GM21360 (cell line): Measurements from ENCODE around the gene CELA2A.
"Not testable (repeated sequence)": the region's sequence is repeated elsewhere in the genome, so short reads cannot be mapped to it uniquely, and the experiment has no call there.

Experiments
- ATAC-seq: cut with Tn5 transposase; IDR thresholded peaks from one replicate; pipeline ENCODE4 v1.9.1; 2021; ENCODE audit warnings: mild to moderate bottlenecking, moderate library complexity; ENCODE audit not compliant: unreplicated experiment

CELA2A gene

DNA sequence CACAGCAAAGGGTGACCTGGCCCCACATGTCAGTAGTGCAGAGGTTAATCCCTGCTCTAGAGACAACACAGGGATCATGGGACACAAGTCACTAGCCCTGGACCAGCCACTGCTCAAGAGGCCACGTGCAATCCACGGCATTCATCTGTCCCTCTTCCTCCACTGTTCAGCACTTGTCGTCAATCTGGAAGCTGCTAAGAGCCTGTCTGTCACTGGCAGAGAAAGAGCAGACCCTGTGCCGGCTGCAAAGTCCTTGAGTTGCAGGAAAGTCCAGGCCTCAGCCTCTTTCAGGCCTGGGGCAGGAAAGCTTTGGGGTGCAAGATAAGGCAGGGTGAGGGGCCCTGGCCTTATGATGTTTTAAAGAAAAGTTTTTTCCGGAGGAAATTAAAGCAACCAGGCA is 36.1 kb downstream of the CELA2A start:
- no peak for ATAC-seq

DNA sequence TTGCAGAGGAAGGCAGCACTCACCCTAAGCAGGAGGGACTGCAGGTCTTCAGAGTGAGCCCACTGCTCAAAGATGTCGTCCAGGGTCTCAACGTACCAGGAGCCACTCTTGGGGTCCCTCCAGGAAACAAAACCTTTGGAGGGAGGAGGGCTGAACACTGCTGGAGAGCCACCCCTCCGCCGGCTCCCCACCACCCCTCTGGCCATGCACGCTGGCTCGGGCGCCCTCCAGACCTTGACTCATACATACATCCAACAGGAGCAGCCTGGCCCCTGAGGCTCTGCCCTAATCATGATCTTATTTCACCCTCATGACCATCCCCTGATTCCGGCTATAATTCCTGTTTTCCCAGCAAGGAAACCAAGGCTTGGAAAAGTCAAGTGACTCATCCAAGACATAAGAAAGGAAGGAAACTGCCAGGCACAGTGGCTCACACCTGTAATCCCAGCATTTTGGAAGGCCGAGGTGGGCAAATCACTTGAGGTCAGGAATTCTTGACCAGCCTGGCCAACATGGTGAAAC is 37.4 kb downstream of the CELA2A start:
- ATAC-seq = no peak

DNA sequence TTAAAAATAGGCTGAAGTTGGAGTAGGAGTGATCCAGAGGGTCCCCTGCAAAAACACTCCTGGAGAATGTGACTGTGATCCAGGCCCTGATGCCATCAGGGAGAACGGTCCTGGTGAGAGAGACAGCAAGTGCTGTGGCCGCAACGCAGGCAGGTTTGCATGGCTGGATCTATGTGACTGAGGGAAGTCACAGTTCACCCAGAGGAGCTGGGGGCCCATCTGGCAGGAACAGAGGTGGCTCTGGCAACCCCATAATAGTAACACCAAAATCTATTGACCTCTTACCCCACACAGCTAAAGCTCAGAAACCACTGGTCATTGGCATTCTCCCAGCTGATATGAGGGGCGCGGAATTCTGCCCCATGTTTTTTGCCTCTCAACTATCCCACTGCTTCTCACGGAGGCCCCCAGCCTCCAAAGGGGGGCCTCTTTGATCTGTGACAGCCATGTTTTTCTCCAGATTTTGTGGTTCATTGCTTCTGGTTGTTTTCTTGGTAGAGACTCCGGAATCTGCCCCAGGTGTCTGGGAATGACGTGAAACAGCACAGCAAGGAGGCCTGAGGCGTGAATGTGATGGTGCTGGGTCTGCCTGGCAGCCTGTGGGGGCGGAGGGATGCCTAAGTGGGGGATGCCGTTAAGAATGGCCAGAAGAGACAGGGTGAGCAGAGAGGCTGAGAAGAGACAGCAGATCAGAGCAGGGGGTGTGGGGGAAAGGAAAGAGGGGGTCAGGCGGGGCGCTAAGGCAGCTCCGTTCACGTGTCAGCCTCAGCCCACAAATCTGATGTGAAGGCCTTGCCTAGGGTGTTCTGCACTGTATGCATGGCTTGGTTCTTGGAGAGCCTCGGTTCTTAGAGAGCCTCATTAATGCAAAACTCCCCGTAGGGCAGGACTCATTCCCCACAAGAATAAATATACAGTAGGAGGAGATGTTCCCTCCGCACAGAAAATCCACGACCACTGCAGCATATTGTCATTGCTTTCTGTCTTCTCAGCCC is 43.9 kb downstream of the CELA2A start:
- no peak for ATAC-seq

DNA sequence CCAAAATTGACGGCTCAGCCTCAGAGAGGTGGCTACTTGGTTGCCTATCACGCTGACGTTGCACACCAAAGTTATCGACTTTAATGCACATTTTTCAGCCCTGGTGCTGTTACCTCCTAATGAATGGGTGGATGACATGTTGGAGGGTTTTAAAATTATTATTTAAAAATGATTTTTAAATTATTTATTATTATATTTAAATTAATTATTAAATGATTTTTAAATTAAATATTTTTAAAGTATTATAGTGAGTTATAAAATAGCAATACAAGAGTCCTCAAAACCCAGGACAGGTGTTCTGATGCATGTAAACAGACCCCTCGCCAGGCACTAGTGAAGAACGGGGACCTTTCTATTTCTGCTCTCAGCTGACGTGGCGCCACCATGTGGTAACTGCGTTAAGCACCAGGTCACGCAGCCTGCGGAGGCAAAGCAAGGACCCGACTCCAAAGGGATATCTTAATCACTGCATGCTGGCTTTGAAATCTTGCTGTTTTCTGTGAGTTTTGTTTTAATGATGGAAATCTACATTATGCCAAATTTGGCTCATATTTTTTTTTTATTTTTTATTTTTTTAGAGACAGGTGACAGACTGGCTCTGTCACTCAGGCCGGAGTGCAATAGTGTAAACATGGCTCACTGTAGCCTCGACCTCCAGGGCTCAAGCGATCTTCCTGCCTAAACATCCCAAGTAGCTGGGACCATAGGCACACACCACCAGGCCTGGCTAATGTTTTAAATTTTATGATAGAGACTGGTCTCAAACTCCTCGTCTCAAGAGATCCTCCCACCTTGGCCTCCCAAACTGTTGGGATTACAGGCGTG is 44.9 kb downstream of the CELA2A start:
- ATAC-seq = no peak

DNA sequence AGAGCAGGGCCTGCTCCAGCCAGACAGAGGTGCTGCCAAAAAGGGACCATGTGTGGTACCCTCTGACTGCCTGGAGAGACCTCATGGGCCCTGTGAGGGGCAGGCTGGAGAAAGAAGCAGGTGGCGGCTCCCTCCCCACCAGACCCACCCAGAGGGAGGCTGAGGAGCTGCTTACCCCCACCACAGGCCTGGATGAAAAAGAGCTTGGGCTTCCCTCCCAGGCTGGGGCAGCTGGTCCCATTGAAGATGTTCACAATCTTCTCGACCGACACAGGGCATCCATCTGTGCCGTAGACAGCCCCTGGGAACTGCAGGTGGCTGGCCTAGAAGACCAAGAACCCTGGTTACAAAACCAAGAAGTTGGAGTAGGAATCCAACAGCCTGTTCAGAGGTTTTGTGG is 47.9 kb downstream of the CELA2A start:
- ATAC-seq = no peak

DNA sequence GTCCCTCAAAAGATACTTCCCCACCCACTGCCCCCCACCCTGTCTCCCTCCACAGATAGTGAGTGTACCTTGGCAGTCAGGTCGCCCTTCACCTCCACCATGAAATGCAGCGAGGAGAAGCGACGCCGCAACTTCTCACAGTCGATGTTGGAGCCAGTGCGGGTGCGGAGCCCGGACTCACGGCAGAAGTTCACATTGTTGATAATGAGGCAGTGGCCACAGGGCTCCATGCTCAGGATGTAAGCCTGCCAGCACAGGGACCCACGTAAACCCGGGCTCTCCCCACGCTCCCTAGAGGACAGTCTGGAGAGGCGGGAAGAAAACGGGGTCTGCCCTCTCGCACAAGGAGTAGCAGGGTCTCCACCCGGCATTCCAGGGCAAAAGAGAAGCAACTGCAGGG is 50.3 kb downstream of the CELA2A start:
- ATAC-seq = no peak

DNA sequence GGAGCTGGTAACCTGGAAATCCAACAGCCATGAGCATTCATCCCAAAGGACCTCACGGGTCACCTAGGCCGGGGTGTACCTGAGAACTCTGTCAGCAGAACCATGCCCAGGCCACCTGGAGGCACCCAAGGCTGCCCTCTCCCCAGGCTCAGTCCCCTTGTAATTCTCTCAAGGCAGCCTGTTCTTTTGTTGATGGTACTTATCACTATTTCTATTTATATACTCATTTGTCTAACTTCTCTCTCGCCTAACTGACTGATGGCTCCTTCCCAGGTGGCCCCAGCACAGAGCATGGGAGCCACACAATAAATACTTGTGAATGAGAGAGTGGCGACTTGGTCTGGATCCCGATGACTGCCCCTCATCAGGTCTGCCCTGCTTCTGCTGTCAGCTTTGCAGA is 50.7 kb downstream of the CELA2A start:
- ATAC-seq = no peak

DNA sequence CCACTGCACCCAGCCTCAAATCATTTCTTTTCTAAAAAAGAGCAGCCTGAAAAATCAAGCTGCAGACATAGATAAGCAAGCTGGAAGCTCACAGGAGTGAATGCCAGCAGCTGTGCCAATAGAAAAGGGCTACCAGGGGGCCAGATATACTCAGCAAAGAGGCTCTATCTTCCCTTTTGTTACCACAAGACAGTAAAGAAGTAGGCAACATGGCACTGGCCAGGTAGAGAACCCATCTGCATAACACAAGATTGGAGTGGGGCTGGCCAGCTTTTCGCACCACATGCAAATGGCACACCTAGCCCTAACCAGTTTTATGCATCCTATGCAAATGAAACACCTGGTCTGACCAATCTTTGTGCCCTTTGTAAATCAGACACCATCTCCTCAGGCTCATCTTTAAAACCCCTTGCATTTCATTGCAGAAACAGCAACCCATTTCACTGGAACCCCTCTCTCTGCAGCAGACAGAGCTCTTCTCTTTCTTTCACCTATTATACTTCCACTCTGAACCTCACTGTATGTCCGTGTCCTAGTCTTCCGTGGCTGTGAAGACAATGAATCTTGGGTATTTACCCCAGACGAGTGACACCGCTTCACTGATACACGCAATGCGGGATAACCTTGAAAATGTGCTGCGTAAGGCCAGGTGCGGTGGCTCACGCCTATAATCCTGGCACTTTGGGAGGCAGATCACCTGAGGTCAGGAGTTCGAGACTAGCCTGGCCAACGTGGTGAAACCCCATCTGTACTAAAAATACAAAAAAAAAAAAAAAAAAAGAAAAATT is 52.4 kb downstream of the CELA2A start:
- ATAC-seq = no peak

DNA sequence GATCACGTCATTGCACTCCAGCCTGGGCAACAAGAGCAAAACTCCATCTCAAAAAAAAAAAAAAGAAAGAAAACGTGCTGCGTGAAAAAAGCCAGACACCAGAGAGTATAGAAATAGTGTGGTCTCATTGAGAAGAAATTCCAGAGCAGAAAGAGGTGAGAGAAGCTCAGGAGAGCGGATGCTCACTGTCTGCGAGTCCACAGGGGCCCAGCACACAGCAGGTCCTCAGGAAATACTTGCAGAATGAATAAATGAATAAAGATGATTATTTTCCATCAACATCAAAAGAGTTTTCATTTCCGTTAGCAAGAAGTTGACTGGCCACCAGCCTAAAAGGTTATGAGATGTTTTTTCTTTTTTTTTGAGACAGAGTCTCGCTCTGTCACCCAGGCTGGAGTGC is 53.1 kb downstream of the CELA2A start:
- ATAC-seq = no peak

DNA sequence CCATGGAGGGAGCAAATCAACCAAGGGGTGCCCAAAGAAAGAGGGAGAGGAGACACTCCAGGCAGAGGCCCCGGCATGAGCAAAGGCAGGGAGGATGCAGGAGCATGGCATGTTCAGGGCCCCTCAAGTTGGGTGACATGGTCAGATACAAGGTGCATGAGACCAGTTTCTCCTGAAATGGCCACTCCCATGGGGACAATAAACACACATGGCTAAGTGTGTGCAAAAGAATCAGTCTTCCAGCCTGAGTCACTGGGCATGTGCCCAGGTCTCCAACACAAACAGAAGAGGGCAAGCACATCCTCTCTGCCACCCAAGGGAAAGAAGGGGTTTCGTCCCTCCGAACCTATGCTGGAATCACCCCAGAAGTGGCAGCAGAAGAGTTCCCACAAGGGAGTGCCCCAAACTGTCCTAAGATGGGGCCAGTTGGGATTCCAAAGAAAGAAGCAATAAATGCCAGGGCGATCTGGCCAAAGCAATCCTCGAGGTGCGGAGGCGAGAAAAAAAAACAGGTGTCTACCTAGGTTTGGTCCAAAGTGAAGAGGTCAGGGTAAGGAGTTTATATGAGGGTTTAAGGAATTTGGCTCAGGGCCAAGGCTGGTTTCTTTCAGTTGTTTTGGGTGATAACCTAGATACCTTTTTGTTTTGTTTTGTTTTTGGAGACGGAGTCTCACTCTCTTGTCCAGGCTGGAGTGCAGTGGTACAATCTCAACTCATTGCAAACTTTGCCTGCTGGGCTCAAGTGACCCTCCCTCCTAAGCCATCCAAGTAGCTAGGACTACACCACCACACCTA is 54.3 kb downstream of the CELA2A start:
- ATAC-seq = no peak

DNA sequence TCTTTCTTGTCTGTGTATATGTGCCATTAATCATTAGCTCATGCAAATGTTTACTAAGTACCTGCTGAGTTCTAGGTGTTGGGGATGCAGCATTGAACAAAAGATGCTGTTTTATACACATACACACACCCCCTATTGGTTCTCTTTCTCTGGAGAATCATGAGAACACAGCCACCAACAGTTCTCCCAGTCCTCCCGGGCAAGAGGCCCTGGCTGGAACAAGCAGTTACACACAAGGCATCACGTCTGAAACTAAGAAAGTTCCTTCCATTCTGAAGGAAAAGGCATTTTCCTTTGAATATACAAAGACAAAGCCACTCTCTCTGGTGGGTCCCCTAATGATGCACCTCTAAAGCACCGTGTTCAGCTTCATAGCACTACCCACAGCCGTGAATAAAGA is 56.7 kb downstream of the CELA2A start:
- no peak for ATAC-seq

DNA sequence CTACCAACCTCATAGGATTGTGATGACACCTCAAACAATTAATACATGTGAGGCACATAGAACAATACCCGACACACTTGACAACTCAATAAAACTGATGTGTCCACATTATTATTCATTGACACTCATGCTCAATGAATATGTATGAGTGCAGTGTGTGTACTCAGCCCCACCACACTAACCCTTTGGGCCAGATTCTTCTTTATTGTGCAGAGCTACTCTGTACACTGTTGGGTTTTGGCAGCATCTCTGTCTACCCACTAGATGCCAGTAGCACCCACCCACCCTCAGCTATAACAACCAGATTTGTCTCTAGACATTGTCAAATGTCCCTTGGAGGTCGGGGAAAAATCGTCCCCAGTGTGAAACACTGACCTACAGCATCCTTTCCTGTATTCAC is 57.4 kb downstream of the CELA2A start:
- no peak for ATAC-seq

DNA sequence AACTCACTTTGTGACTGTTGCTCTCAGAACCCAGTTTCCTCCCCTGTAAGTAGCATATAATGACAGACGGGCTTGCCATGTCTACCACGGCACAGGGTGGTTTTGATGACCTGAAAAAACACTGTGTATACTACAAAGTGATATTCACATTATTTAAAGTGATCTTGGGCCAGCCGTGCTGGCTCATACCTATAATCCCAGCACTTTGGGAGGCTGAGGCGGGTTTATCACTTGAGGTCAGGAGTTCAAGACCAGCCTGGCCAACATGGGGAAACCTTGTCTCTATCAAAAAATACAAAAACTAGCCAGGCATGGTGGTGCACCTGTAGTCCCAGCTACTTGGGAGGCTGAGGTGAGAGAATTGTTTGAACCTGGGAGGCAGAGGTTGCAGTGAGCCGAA is 58.0 kb downstream of the CELA2A start:
- ATAC-seq = not testable (repeated sequence)

DNA sequence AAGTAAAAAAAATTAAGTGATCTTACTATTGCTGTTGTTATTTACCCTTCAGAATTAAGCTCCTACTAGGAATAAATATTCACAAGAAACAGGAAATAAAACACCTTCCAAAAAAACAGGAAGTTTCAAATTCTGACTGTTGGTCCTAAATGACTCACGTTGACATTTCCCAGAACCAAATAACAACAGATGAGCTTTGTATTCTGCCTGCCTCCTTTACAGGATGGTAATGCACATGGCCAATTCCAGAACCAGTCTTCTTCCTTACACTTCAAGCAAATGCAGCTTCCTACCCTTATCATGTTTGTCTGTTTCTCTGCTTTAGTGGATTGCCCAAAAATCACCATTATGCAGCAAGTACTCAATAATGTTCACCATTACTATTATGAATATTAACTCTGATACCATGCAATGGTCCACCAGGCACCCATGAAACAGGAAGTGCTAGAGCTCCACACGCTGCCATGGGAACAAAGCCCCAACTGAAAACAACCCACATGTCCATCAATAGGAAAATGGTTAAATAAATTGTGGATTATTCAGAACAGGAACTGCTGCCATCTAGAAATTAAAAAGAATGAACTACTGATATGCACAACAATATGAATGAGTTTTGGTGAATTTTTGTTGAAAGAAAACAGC is 58.6 kb downstream of the CELA2A start:
- ATAC-seq = no peak

DNA sequence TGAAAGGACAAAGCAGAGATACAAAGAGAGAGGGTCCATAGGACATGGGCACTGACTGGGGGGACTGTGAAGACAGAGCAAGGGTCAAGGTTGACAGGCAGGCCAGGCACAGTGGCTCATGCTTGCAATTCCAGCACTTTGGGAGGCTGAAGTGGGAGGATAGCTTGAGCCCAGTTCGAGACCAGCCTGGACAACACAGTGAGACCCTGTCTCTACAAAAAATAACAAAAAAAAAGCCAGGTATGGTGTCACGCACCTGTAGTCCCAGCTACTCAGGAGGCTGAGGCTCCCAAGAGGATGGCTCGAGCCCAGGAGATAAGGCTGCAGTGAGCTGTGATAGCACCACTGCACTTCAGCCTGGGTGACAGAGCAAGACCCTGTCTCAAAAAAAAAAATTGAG is 63.1 kb downstream of the CELA2A start:
- ATAC-seq = no peak

DNA sequence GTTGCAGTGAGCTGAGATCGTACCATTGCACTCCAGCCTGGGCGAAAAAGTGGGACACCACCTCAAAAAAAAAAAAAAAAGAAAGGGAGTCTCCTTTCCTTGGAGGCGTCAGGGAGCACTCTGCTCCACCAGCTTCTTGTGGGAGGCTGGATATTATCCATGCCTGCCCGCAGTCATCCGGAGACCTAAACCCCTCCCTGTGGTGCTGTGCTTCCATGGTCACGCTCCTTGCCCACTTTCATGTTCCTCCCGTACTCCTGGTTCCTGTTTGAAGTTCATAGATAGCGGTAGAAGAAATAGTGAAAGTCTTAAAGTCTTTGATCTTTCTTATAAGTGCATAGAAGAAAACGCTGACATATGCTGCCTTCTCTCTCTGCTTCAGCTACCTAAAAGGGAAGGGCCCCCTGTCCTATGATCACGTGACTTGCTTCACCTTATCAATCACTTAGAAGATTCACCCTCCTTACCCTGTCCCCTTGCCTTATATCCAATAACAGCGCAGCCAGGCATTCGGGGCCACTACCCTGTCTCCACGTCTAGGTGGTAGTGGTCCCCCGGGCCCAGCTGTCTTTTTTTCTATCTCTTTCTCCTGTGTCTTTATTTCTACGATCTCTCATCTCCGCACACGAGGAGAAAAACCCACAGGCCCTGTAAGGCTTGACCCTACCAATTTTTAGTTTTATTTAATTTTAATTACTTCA is 64.8 kb downstream of the CELA2A start:
- not testable (repeated sequence) for ATAC-seq
